RPMI8226 (cell line): Measurements from ENCODE around the gene HMGN3.
"Not testable (repeated sequence)": the region's sequence is repeated elsewhere in the genome, so short reads cannot be mapped to it uniquely, and the experiment has no call there.

ENCODE experiments used
- DNase-seq: peaks from one replicate; pipeline ENCODE4 v3.0.0-alpha.2; 2015

Gene HMGN3

DNA sequence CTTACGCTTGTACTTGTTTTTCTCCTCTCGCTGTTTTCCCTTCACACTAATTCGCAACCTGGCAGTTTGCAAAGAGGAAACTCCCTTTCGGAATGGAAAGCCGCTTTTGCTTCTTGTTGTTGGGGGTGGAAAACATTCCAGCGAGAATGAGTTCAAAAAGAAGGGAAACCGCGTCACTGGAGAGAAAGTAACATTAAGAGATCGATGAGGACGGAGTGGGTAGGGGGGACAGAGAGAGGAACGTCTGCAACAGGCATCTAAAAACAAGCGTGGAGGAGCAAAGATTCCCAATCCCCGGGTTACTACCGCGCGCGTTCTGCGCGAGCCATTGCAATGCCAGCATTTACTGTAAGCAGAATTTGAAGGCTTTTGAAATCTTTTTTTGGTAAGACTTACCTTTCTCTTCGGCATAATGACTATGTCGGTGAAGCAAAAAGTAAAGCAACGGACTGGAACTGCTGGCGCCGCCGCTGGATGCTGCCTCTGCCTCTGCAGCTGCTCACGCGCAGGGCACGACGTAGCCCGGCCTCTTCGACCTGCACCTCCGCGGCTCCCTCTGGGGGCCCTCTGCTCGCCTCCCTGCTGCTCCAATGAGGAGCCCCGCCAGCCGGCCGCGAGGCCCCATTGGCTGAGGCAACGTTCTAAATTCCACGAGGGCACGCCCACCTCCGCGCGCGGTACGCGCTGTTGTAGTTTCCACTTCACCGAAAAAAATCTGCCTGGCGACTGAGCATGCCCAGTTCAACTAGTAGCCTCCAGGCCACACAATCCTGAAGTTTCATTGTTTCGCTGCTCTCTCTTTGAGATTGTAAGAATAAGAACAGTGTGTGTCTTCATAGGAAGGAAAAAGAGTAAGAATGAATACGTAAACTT, at the start of gene HMGN3:
Gene HMGN3, minus strand, starts transcription at position 533 of the 873 bp plus-strand sequence.
- DNase-seq, result peak; percentile 86

DNA sequence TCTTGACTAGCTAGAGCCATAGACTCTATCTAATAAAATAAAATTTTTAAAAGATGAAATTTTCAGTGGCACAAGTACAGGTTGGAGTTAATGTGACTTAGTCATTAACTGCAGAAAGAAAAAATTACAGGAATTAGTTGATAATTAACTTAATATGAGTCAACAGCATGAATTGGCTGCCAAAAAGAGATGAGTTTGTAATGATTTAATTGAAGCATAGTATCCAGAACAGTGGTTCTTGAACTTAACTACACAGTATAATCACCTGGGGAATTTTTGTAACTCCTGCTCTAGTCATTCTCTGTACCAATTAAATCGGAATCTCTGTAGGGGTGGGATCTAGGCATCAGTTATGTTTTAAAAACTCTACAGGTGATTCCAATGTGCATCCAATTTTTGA, 46.3 kb upstream of the HMGN3 start:
- DNase-seq, result no peak

DNA sequence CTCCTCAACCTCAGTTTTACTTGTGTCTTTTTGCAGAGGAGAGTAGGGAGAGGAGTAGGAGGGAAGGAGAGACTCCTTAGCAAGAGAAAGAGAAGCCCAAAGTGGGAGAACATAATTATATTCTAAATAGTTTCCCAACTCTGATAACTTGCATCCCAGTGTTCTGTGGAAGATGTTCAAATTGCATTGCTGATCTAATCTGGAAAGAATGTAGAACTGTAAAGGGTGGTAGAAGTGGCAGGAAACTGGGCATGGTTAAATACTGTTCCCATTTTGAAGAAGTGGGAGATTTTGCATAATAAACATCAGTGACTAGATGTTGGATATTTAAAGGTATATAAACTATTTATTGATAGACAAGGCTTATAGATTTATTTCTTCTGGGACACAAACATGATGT, 42.6 kb upstream of the HMGN3 start:
- DNase-seq, result no peak

DNA sequence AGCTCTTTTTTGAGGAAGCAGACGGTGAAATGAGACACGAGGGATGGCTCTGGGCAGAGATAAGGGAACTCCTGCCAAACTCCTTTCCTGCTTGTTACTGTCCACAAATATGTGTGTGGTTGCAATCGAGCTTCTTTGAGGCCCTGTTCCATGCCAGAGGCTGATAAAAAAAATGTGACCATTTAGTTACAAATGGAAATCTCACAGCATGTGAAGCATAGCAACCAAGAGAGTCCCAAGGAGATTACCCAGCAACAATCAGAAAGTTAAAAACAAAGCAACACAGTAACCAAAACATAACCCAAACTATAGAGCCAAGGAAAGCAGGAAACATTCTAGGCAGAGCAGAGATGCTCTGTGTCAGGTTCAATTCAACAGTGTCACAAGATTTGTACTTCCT, 35.4 kb upstream of the HMGN3 start:
- no peak for DNase-seq

DNA sequence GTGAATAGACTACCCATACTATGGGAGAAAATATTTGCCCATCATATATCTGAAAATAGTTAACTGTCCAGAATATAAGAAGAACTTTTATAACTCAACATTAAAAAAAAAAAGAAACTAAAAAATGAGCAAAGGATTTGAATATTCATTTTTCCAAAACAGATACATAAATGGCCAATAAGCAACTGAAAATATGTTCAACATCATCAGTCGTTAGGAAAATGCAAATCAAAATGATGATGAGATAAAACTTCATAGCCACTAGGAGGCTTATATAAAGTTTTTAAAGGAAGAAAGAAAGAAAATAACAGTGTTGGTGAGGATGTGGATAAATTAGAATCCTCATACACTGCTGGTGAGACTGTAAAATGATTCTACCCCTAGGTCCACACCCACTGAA, 32.6 kb upstream of the HMGN3 start:
- DNase-seq, result no peak

DNA sequence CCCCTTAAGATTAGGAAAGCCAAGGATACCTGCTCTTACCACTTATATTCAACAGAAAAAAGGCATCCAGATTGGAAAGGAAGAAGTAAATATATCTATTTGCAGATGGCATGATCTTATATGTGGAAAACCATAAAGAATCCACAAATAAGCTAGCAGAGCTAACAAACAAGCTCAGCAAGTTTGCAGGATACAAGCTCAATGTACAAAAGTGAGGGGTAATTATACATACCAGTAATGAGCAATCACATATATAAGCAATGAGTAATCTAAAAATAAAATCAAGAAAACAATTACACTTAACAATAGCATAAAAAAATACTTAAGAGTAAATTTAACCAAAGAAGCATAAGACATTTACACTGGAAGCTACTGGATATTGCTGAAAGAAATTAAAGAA, 31.6 kb upstream of the HMGN3 start:
- no peak for DNase-seq

DNA sequence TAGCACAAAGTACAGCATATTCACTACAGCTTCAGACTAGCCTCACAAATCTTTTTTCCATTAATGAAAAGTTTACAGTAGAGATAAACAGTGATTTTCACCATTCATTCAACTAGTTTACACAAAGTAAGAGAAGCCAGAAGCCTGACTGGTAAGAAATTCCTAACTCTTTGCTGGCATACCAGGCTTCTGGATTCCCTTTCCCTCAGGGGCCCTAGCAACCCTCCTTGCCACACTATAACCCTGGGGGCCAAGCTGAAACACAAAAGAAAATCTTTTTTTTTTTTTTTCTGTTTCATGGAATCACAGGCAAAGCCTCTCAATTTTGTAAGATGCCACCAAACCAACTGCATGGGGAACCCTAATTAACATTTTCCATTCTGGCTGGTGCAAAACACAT, 28.9 kb upstream of the HMGN3 start:
- no peak for DNase-seq

DNA sequence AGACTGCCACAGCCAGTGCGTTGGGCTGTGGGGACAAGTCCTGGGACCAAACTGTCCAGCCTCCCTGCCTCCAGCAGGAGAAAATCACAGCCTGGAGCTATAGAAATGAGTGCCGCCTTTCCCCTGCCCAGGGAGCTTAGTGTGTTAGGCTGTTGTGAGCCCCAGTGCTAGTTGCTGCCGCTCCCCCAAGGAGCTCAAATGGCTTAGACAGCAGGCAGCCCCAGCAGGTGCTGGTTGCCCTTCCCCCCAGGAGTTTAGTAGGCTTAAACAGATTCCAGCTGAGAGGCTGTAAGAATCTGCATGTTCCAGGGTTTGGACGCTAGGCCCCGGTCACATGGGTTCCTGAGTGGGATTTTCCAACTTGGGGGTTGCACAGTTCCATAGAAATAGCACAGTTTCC, 27.2 kb upstream of the HMGN3 start:
- no peak for DNase-seq

DNA sequence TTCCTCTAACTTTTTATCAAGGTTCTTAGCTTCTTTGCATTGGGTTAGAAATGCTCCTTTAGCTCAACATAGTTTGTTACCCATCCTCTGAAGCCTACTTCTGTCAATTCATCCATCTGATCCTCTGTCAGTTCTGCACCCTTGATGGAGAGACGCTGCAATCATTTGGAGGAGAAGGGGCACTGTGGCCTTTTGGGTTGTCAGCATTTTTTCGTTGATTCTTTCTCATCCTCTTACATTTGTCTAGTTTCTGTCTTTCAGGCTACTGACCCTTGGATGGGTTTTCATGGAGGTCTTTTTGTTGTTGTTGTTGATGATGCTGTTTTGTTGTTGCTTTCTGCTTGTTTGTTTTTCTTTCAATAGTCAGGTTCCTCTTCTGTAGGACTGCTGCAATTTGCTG, 26.3 kb upstream of the HMGN3 start:
- no peak for DNase-seq

DNA sequence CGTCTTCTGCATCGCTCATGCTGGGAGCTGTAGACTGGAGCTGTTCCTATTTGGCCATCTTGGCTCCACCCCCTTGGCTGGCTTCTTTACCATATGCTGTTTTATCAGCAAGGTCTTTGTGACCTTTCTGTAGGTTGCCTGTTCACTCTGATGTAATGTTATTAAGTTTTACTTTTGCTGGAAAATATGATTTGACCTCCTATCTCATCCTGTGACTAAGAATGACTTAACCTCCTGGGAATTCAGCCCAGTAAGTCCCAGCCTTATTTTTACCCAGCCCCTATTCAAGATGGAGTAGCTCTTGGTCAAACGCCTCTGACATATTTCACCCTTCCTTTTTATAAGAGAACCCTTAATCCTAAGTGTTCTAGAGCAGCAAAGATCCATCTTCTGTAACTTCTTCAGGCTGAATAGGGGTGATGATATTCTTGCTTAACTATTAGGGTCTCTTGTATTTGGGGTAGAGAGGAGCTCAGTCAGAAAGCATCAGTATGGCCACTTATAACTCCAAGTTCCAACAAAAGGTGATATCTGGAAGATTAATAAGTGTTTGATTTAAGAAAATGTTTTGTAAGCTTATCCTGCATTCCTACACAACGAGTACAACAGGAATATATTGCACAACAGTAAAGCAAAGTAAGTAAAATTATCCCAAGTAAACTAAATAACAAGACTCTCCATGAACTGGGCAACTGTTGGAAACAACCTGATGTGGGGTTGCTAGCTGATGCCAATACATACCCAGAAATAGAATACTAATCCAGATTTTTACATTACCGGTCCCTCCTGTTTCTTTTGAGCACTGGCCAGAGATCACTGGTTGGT, 23.1 kb upstream of the HMGN3 start:
- DNase-seq, result no peak

DNA sequence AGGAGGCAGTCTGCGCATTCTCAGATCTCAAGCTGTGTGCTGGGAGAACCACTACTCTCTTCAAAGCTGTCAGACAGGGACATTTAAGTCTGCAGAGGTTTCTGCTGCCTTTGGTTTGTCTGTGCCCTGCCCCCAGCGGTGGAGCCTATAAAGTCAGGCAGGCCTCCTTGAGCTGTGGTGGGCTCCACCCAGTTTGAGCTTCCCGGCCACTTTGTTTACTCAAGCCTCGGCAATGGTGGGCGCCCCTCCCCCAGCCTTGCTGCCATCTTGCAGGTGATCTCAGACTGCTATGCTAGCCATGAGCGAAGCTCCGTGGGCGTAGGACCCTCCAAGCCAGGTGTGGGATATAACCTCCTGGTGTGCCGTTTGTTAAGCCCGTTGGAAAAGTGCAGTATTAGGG, 22.3 kb upstream of the HMGN3 start:
- DNase-seq, result not testable (repeated sequence)

DNA sequence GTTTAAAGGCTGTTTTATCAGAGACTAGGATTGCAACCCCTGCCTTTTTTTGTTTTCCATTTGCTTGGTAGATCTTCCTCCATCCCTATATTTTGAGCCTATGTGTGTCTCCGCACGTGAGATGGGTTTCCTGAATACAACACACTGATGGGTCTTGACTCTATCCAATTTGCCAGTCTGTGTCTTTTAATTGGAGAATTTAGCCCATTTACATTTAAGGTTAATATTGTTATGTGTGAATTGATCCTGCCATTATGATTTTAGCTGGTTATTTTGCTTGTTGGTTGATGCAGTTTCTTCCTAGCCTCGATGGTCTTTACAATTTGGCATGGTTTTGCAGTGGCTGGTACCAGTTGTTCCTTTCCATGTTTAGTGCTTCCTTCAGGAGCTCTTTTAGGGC, 20.6 kb upstream of the HMGN3 start:
- not testable (repeated sequence) for DNase-seq

DNA sequence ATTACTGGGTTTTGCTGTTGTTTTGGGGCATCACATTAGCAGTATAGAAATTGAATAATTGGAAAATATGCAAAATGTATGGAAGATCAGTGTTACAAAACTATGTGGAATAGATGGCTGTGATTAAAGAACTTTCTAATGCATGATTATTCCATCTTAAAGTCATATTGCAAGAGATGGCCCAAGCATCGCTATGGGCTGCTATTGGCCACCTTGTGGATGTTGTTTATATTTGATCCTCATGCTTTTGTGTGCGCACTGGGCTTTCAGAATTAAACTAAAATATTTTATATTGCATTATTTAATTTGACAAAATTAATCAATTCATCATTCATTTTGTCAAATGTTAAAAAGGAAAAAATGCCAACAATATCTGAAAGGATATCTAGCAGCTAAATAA, 16.1 kb upstream of the HMGN3 start:
- no peak for DNase-seq

DNA sequence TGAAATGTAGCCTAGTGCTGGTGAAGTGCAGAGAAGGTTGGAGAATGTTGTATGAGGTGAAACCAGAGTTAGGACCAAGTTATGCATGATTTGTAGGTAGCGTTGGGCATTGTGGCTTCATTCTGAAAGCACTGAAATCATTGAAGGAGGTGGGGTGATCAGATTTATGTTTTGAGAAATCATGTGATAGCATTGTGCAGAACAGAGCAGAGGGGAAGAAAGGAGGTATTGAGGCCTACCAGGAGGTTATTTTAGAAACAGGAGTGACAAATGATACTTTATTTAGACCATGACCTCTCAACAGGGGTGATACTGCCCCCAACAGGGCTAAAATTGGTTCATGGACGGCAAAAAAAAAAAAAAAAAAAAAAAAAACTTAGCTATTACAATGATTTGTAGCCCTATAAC, 15.6 kb upstream of the HMGN3 start:
- no peak for DNase-seq

DNA sequence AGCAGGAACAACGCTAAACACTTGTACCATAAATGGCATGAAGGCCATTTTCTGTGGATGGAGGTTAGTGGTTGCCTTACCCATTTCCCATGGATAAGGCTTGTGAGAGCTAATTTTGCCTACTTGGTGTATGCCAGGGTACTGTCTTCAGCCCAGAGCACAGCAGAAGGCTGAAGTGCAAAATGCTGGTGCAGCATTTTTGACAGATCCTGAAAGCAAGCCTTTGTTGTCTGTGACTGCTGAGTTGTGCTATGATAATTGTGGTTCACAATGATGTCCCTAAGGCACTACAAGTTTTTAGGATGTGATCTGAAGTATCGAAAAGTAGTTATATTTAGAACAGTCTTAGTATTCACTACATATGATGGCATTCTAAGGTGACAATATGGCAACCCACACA, 14.7 kb upstream of the HMGN3 start:
- peak; percentile 29 for DNase-seq

DNA sequence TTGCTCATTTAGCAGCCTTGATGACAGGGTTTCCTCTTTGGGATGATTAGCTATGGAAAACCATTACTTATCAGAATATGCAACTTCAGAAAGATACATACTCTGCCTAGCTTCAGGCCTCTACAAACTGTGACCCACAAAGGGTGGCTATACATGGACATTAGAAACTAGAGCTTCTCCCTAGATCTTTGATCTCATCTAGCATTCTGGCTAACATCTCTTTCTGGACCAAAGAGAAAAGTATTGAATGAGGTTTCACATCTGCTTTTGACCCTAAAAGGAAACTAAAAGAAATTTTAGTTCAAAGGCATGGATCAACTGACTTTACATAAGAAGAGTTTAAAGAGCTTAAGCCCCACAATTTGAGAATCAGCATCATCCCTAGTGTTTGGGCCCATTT, 12.4 kb upstream of the HMGN3 start:
- DNase-seq, result no peak

DNA sequence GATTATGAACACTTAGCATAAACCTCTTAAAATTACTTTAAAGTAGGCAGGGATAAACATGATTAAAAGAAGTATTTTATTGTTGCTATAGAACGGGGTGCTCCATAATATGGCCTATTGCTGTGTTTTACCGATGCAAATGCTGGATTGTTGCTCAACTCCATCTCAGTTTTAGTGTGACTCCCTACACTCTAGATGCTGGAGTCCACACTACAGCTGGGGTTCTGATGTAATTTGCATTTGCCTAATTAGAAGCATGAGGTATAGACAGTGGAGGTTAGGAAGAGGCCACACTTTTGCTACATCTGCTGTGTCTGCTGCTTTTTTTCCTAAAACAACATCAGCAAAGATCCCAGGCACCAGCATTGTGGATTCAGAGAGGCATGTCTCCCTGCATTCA, 6.7 kb upstream of the HMGN3 start:
- DNase-seq, result no peak

DNA sequence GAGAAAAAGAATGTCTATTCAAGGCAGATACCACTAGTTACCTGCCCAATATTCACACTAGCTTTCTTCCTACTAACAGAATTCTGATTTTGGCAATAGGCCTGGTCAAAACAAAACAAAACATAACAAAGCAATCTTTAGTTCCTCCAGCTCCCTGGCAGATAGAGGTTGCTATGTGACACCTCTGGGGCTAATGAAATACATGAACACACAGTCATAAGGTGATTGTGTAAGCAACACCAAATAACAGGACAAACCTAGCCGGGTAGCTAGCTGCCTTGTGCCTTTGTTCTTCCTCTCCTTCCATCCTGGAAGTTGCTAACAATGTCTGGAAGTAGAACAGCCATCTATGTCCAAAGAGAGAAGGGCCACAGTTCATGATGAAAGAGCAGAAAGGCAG, 6.0 kb upstream of the HMGN3 start:
- DNase-seq, result no peak

DNA sequence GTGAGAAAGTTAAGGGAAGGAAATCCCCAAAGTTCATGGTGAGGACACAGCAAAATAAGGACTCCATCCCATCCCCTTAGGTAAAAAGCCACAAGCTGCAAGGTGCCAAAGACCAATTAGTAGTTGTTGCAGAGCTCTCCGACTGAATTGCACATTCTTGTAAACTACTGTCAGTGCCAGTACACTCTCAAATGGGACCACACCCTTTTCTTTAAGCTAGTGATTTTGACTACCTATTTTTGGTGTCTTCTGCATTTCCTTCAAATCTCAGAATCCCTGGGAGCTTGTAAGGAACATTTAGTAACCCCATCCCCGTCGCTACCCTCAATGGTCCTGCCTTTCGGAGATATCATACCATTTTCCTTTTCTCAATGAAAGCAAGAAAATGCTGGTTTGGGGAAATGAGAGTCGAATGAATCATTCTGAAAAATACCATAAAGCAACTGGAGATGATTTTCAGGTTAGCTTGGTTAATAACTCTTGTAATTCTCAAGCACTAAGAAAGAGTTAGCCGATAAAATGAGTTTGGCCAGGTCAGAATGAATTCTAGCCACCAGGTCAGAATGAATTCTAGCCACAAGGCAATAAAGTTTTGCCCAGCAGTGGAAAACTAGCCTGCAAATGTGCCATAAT, 5.2 kb upstream of the HMGN3 start:
- no peak for DNase-seq

DNA sequence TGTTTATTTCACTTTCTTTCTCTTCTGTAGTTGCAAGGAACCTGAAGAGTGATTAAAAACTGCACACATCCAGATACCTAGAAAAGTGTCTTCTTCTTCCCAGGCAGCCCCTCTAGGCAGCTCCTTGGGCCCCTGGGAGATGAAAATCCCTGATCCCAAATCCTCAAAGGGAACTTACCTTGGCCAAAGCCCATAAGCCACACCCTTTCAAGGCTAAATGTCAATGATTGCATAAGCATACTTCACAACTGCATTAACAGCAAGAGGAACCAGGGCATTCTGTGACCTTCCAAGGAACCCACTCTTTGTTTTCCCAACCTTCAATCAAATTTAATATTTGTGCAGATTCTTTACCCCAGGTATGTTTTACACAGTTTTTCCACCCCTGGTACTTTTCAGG, 4.4 kb upstream of the HMGN3 start:
- no peak for DNase-seq

DNA sequence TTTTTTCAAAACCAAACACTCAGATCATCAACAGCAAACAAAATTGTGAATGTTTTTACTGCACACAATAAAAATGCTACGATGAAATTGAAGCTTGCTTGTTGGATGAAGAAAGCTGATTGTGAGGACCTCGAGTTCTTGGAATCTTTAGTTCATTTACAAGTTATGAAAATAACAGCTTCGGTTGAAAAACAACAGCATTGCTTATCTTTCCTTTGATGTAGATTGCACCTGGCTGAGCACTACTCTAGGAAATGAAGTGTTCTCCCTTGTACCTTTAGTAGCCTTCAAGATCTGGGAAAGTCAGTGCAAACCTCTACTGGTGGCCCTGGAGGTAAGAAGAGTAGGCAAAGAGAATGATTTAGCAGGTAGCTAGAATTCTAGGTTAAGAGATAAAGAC, 2.2 kb upstream of the HMGN3 start:
- no peak for DNase-seq

DNA sequence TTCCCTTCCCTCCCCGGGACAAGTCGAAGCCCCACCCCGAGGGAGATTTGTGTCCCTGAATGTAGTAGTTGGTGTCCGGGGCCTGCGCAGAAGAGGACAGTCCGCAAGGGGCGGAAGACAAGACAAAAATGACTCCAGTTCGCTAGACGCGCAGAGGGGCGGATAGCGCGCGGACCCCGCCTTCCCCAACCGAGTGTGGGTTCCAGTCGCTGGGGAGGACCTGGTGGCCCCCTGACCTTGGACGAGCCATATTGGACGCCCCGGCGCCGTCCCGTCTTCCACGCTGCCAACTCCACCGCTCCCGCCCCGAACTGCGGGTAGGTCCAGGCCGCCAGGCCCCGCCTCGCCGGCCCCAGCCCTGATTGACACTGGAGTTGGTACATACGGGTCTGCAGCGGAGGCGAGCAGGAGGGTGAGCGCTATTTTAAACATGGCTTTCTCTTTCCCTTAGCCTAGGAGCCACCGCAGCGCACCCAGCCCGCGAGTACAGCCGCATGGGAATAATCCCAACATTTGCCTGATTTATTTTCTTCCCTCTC, 802 bp downstream of the HMGN3 start:
- peak; percentile 78 for DNase-seq

DNA sequence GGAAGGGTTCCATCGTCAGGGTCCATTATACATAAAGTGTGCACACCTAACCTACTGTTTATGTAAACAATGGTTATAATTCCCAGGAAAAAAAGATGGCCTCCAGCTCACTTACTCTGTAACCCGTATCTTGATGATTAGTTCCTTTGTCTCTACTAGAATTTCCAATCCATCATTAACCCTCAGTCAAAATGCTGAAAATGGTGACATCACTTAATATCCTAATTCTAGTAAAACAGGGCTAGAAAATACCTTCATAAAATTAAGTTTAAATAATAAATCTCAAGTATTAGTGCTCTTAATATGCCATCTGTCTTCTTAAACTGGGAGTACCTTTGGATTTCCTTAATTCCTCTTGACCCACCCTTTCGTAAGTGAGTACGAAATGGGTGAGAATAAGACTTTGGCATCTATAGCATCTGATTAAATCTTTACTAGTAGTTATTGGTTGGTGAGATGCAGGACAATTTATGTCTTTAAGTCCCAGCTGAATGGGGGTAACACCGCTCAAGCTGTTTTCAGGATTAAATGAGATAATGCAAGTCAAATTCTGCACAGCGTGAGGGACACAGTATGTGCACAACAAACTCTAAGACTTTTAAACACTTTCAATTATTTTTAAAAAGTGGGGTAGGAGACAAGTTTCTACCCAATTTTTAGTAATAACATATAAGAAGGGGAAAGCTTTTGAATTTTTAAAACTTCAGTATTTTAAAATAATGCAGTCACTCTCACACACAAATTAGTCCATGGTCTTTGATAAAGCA, 1.6 kb downstream of the HMGN3 start:
- no peak for DNase-seq
